H1 (cell line): ENCODE results near the gene ZNF610. TPM values are rescaled to one million over a fixed set of nuclear protein-coding genes. Genes with fewer than 3 reads are reported as not detected.

ENCODE experiments used
- CTCF ChIA-PET: fragments of 300-600 bp; sonication (Branson Sonifier 250); formaldehyde crosslinking; loops from one replicate; lab custom pipeline; 2021; ENCODE audit not compliant: partially characterized antibody; lab: Charles Lee
- POLR2A ChIA-PET: fragments of 300-600 bp; sonication (Branson Sonifier 250); formaldehyde crosslinking; loops from one replicate; lab custom pipeline; 2021; ENCODE audit warnings: inconsistent platforms; ENCODE audit not compliant: partially characterized antibody; lab: Charles Lee
- DNase-seq, 2 experiments: peaks; one replicate each; pipeline versions ENCODE4 v3.0.0 to v3.0.0-alpha.2; 2010 to 2022; ENCODE audit warnings: low spot score in 2 of 2, low read depth in 1 of 2, mixed read lengths in 1 of 2
- FAIRE-seq: peaks from 2 replicates; lab custom pipeline; 2011; peaks lifted over from hg19 to GRCh38; lab: Jason Lieb, UNC
- H2AFZ ChIP-seq: 2 replicates; pipeline ENCODE4 v1.8.1; 2012; ENCODE audit warnings: low read length, inconsistent platforms
- H2AK5ac ChIP-seq: 2 replicates; pipeline ENCODE4 v1.6.1; 2013; ENCODE audit warnings: low read depth, low read length
- H2BK120ac ChIP-seq: replicated peaks from 2 replicates; pipeline ENCODE3; 2013; ENCODE audit warnings: low read depth, low read length, inconsistent platforms
- H2BK12ac ChIP-seq: 2 replicates; pipeline ENCODE4 v1.6.1; 2013; ENCODE audit warnings: low read depth, low read length
- H2BK15ac ChIP-seq: 2 replicates; pipeline ENCODE4 v1.6.1; 2013; ENCODE audit warnings: low read length
- H2BK20ac ChIP-seq: 2 replicates; pipeline ENCODE4 v1.6.1; 2013; ENCODE audit warnings: low read length
- H2BK5ac ChIP-seq: 2 replicates; pipeline ENCODE4 v1.6.1; 2013; ENCODE audit warnings: low read depth, low read length
- H3K14ac ChIP-seq: 2 replicates; pipeline ENCODE4 v1.6.1; 2013; ENCODE audit warnings: inconsistent platforms; ENCODE audit not compliant: insufficient read length
- H3K18ac ChIP-seq: 2 replicates; pipeline ENCODE4 v1.6.1; 2013; ENCODE audit warnings: low read length; ENCODE audit errors: extremely low read depth
- H3K23ac ChIP-seq: 2 replicates; pipeline ENCODE4 v1.6.1; 2013; ENCODE audit warnings: inconsistent platforms; ENCODE audit not compliant: insufficient read length
- H3K23me2 ChIP-seq: 2 replicates; pipeline ENCODE4 v1.6.1; 2013; ENCODE audit warnings: low read depth, low read length
- H3K27ac ChIP-seq: 2 replicates; pipeline ENCODE4 v1.6.1; 2011; ENCODE audit warnings: low read depth, low read length, inconsistent platforms
- H3K27me3 ChIP-seq, 4 experiments: replicated peaks in 1 of 4; 1 replicate in 1 of 4; 2 replicates in 3 of 4; pipeline versions ENCODE4 v1.6.1 to v1.8.1; 2011 to 2013; ENCODE audit warnings: low read length in 3 of 4, mild to moderate bottlenecking in 3 of 4, inconsistent platforms in 2 of 4, mixed read lengths in 2 of 4, moderate library complexity in 1 of 4; ENCODE audit not compliant: control insufficient read depth in 3 of 4, insufficient read depth in 3 of 4; ENCODE audit errors: extremely low read depth in 1 of 4
- H3K36me3 ChIP-seq, 4 experiments: 2 replicates each; pipeline versions ENCODE4 v1.6.1 to v1.8.1; 2011 to 2013; ENCODE audit warnings: mild to moderate bottlenecking in 4 of 4, low read length in 3 of 4, moderate library complexity in 2 of 4, control low read depth in 1 of 4, inconsistent platforms in 1 of 4; ENCODE audit not compliant: insufficient read depth in 4 of 4, control insufficient read depth in 2 of 4
- H3K4ac ChIP-seq: replicated peaks from 2 replicates; pipeline ENCODE3; 2013; ENCODE audit warnings: low read length, low read depth, mixed read lengths, inconsistent platforms; ENCODE audit not compliant: insufficient read length
- H3K4me1 ChIP-seq, 4 experiments: replicated peaks in 1 of 4; 1 replicate in 1 of 4; 2 replicates in 3 of 4; pipeline versions ENCODE4 v1.6.1 to v1.8.1; 2011 to 2013; ENCODE audit warnings: low read length in 3 of 4, inconsistent platforms in 2 of 4, mixed read lengths in 1 of 4; ENCODE audit not compliant: insufficient read depth in 4 of 4, control insufficient read depth in 3 of 4
- H3K4me2 ChIP-seq, 2 experiments: 2 replicates each; pipeline versions ENCODE4 v1.6.1 to v1.8.1; 2011 to 2013; ENCODE audit warnings: low read depth in 2 of 2, low read length in 2 of 2, control low read depth in 1 of 2, inconsistent platforms in 1 of 2, mild to moderate bottlenecking in 1 of 2; ENCODE audit not compliant: insufficient read depth in 1 of 2
- H3K4me3 ChIP-seq, 4 experiments: fragments of 200-600, 300-600 bp in 1 of 4; sonication (generic), shearing (Covaris generic), sonication (Bioruptor Twin) in 1 of 4; 2 replicates each; pipeline versions ENCODE4 v1.5.1 to v1.8.1; 2011 to 2016; ENCODE audit warnings: low read length in 4 of 4, low read depth in 3 of 4, control low read depth in 2 of 4, inconsistent platforms in 2 of 4, mild to moderate bottlenecking in 2 of 4, mixed read lengths in 1 of 4, moderate library complexity in 1 of 4; ENCODE audit not compliant: insufficient read depth in 2 of 4; ENCODE audit errors: extremely low read depth in 1 of 4
- H3K56ac ChIP-seq: replicated peaks from 2 replicates; pipeline ENCODE3; 2013; ENCODE audit warnings: low read depth, mild to moderate bottlenecking, mixed read lengths, low read length, inconsistent platforms; ENCODE audit not compliant: insufficient read length
- H3K79me1 ChIP-seq: 2 replicates; pipeline ENCODE4 v1.6.1; 2013; ENCODE audit warnings: low read depth, low read length, control low read depth
- H3K79me2 ChIP-seq, 2 experiments: 2 replicates each; pipeline versions ENCODE4 v1.6.1 to v1.8.1; 2012 to 2013; ENCODE audit warnings: low read length in 2 of 2, mild to moderate bottlenecking in 2 of 2, inconsistent platforms in 1 of 2; ENCODE audit not compliant: insufficient read depth in 2 of 2, control insufficient read depth in 1 of 2
- H3K9ac ChIP-seq, 4 experiments: replicated peaks in 1 of 4; 1 replicate in 1 of 4; 2 replicates in 3 of 4; pipeline versions ENCODE4 v1.6.1 to v1.8.1; 2011 to 2013; ENCODE audit warnings: low read depth in 3 of 4, low read length in 3 of 4, control low read depth in 2 of 4, mild to moderate bottlenecking in 2 of 4, moderate library complexity in 2 of 4, inconsistent platforms in 1 of 4; ENCODE audit errors: extremely low read depth in 1 of 4
- H3K9me3 ChIP-seq, 2 experiments: 2 replicates each; pipeline versions ENCODE4 v1.6.1 to v1.8.1; 2012 to 2013; ENCODE audit warnings: mild to moderate bottlenecking in 2 of 2, moderate library complexity in 2 of 2, control low read depth in 1 of 2, inconsistent platforms in 1 of 2, low read depth in 1 of 2, low read length in 1 of 2, mixed read lengths in 1 of 2; ENCODE audit not compliant: insufficient read depth in 2 of 2
- H4K20me1 ChIP-seq, 2 experiments: replicated peaks in 1 of 2; 2 replicates each; pipeline versions ENCODE3 to v1.8.1; 2011 to 2013; ENCODE audit warnings: inconsistent platforms in 2 of 2, low read length in 2 of 2, mild to moderate bottlenecking in 1 of 2; ENCODE audit not compliant: insufficient read depth in 2 of 2, control insufficient read depth in 1 of 2
- H4K5ac ChIP-seq: 2 replicates; pipeline ENCODE4 v1.6.1; 2013; ENCODE audit warnings: low read length, low read depth, mixed read lengths, inconsistent platforms; ENCODE audit not compliant: insufficient read length
- H4K8ac ChIP-seq: 2 replicates; pipeline ENCODE4 v1.8.0; 2013; ENCODE audit warnings: mild to moderate bottlenecking, moderate library complexity, low read length, inconsistent platforms; ENCODE audit not compliant: insufficient read depth; ENCODE audit errors: extremely low read depth
- H4K91ac ChIP-seq: replicated peaks from 2 replicates; pipeline ENCODE3; 2013; ENCODE audit warnings: low read length, mixed read lengths, inconsistent platforms; ENCODE audit not compliant: insufficient read length
- CHD2 ChIP-seq: IDR thresholded peaks from 2 replicates; pipeline ENCODE4 v1.6.1; 2012; ENCODE audit warnings: low read length, improper control_type of control experiment
- ZNF274 ChIP-seq: IDR thresholded peaks from 2 replicates; pipeline ENCODE4 v1.7.0; 2012; ENCODE audit warnings: low read length, borderline replicate concordance; ENCODE audit errors: extremely low read depth
- WGBS, 2 experiments: shearing (Covaris generic) in 1 of 2; methylation state at CpG; one replicate each; pipeline versions ENCODE4 v1.1.6 to v1.1.7; 2013 to 2015; ENCODE audit warnings: low lambda C conversion rate in 2 of 2, mixed read lengths in 2 of 2, inconsistent platforms in 1 of 2, low coverage in 1 of 2, missing lambda C conversion rate in 1 of 2; ENCODE audit not compliant: insufficient replicate concordance in 2 of 2, insufficient coverage in 1 of 2, insufficient read length in 1 of 2; ENCODE audit errors: extremely low coverage in 1 of 2, missing lambda C conversion rate in 1 of 2; 5-methylcytosine and 5-hydroxymethylcytosine counted together
- polyA plus RNA-seq, 7 experiments: library from polyadenylated mRNA; depleted of rRNA in 3 of 7; stranded (reverse) in 5 of 7; unstranded in 2 of 7; fragments of >200 nt in 5 of 7; fragments of 200-250 nt in 2 of 7; gene quantifications; 1 replicate in 5 of 7; 2 replicates in 1 of 7; 4 replicates in 1 of 7; pipeline versions ENCODE4 v1.2.1 to v1.2.3, GENCODE V29; 2011 to 2013; ENCODE audit warnings: missing spikeins in 2 of 7, mixed read lengths in 2 of 7
- small RNA-seq: library from polyadenylated mRNA; stranded (forward); fragments of <200 nt; extraction: miRNeasy Mini kit (QIAGEN cat#:217004); gene quantifications from one replicate; pipeline ENCODE3, GENCODE V24; 2013; ENCODE audit not compliant: insufficient read depth
- total RNA-seq: library from RNA; stranded (reverse); fragmentation: NEBNext Ultra II Directional; extraction: Animal tissue kit (Norgen Biotek cat#: 25700); gene quantifications from 2 replicates; pipeline ENCODE4 v1.2.1, GENCODE V29; 2021

The ZNF610 gene
- total and polyA plus RNA-seq, 2 of the 8 experiments (the other 6 are each of a cell fraction or from before 2014, with no cell fraction given): 2.4 to 5.4 TPM

DNA sequence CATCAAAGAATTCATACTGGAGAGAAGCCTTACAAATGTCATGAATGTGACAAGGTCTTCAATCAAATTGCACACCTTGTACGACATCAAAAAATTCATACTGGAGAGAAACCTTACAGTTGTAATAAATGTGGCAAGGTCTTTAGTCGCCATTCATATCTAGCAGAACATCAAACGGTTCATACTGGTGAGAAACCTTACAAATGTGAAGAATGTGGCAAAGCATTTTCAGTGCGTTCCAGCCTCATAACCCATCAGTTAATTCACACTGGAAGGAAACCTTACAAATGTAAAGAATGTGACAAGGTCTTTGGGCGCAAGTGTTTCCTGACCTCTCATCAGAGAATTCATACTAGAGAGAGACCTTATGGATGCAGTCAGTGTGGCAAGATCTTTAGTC is 79.7 kb downstream of the ZNF610 start:
- Histone ChIP-seq H3K79me2 (no peaks in the 10 kb centered on the region), H3K36me3 (peaks cover 0 to 17% (median 0%) of the 10 kb centered on the region in 4 experiments; a peak in 5 of 8 replicates), H3K27me3 (no peaks in the 10 kb centered on the region), H4K91ac (no peak overlapping the region), H3K9me3 (peaks cover 63 to 79% of the 10 kb centered on the region in 2 experiments), H3K79me1 (no peaks in the 10 kb centered on the region), H2BK15ac (no peak overlapping the region), H3K9ac (no peak overlapping the region), H2BK120ac (no peak overlapping the region), H3K23ac (no peak overlapping the region), H4K8ac (no peak overlapping the region), H3K18ac (no peak overlapping the region), H2AFZ (no peak overlapping the region), H2BK12ac (no peak overlapping the region), H3K27ac (no peak overlapping the region), H2BK20ac (no peak overlapping the region), H3K14ac (no peak overlapping the region), H3K23me2 (no peaks in the 10 kb centered on the region), H4K20me1 (no peaks in the 10 kb centered on the region), H2AK5ac (no peak overlapping the region), H4K5ac (no peak overlapping the region), H3K56ac (no peak overlapping the region), H3K4me1 (no peaks in the 10 kb centered on the region), H3K4ac (no peak overlapping the region), H3K4me2 (no peak overlapping the region), H2BK5ac (no peak overlapping the region), H3K4me3 (no peak overlapping the region)
- ChIA-PET CTCF (interaction anchor here (0.9 kb wide), 1 partner anchor 12 kb away, joined by 3 read pairs; no protein-coding TSS in a partner anchor), POLR2A (no interaction called here)
- peak; percentile 51; the same call in 1 of the 2 replicates for TF ChIP-seq ZNF274
- no peak for TF ChIP-seq CHD2
- WGBS, 2 experiments: 92% methylated on average over 5 of the region's 5 CpGs; no CpG with 5 or more reads in 1 of the 2 experiments
- FAIRE-seq (no peak), DNase-seq (no peak)

Small RNA genes lying within 50 kb of the gene (small RNA-seq; reads per million reads assigned to genes)
- not detected for gene AC010332.1

Other genes with a start within 250 kb of the ZNF610 start
- 17.4 and 17.9 TPM in 2 replicates for gene ZNF841, start 240.5 kb upstream of the ZNF610 start, total RNA-seq
- 4.1 and 5.1 TPM in 2 replicates for gene ZNF841, start 240.5 kb upstream of the ZNF610 start, polyA plus RNA-seq (2011; rRNA removed)
- 40.2 and 40.5 TPM in 2 replicates for gene ZNF616, start 196.3 kb upstream of the ZNF610 start, total RNA-seq
- 3.5 and 5.7 TPM in 2 replicates for gene ZNF616, start 196.3 kb upstream of the ZNF610 start, polyA plus RNA-seq (2011; rRNA removed)
- 27.2 and 31.9 TPM in 2 replicates for gene ZNF836, start 164.6 kb upstream of the ZNF610 start, total RNA-seq
- gene ZNF836, start 164.6 kb upstream of the ZNF610 start, polyA plus RNA-seq (2011; rRNA removed): 5.6 and 6.8 TPM in 2 replicates
- 378 and 382 TPM in 2 replicates for gene PPP2R1A, start 146.2 kb upstream of the ZNF610 start, total RNA-seq
- gene PPP2R1A, start 146.2 kb upstream of the ZNF610 start, polyA plus RNA-seq (2011; rRNA removed): 380 and 428 TPM in 2 replicates
- gene ZNF766, start 66.7 kb upstream of the ZNF610 start, total RNA-seq: 31.9 and 34.6 TPM in 2 replicates
- 4.5 and 8.3 TPM in 2 replicates for gene ZNF766, start 66.7 kb upstream of the ZNF610 start, polyA plus RNA-seq (2011; rRNA removed)
- gene ZNF480, start 39.1 kb upstream of the ZNF610 start, total RNA-seq: 27.5 and 32.9 TPM in 2 replicates
- 1.2 and 3.4 TPM in 2 replicates for gene ZNF480, start 39.1 kb upstream of the ZNF610 start, polyA plus RNA-seq (2011; rRNA removed)
- 8.4 and 11.4 TPM in 2 replicates for gene ZNF880, start 33.7 kb downstream of the ZNF610 start, total RNA-seq
- 22.7 and 25.9 TPM in 2 replicates for gene ZNF880, start 33.7 kb downstream of the ZNF610 start, polyA plus RNA-seq (2011; rRNA removed)
- 0.10 and 0.58 TPM in 2 replicates for gene ZNF528, start 61.6 kb downstream of the ZNF610 start, total RNA-seq
- 4.0 and 4.2 TPM in 2 replicates for gene ZNF528, start 61.6 kb downstream of the ZNF610 start, polyA plus RNA-seq (2011; rRNA removed)
- not detected in 2 replicates for gene ZNF534, start 92.9 kb downstream of the ZNF610 start, total RNA-seq
- not detected in 2 replicates for gene ZNF534, start 92.9 kb downstream of the ZNF610 start, polyA plus RNA-seq (2011; rRNA removed)
- 4.2 TPM in 2 replicates for gene ZNF578, start 117.3 kb downstream of the ZNF610 start, total RNA-seq
- 0.91 and 1.6 TPM in 2 replicates for gene ZNF578, start 117.3 kb downstream of the ZNF610 start, polyA plus RNA-seq (2011; rRNA removed)
- gene ZNF808, start 191.4 kb downstream of the ZNF610 start, total RNA-seq: 23.1 and 25.9 TPM in 2 replicates
- 2.6 and 3.9 TPM in 2 replicates for gene ZNF808, start 191.4 kb downstream of the ZNF610 start, polyA plus RNA-seq (2011; rRNA removed)
- gene ZNF701, start 234.0 kb downstream of the ZNF610 start, total RNA-seq: 16.5 and 18.7 TPM in 2 replicates
- gene ZNF701, start 234.0 kb downstream of the ZNF610 start, polyA plus RNA-seq (2011; rRNA removed): 4.9 and 5.2 TPM in 2 replicates